NCI-H2196 (cell line): ENCODE data around the gene CSNK2B.

Source experiments
- DNase-seq: peaks from one replicate; lab custom pipeline; 2025; ENCODE audit not compliant: unreplicated experiment; lab: John Stamatoyannopoulos, UW

The CSNK2B gene

DNA sequence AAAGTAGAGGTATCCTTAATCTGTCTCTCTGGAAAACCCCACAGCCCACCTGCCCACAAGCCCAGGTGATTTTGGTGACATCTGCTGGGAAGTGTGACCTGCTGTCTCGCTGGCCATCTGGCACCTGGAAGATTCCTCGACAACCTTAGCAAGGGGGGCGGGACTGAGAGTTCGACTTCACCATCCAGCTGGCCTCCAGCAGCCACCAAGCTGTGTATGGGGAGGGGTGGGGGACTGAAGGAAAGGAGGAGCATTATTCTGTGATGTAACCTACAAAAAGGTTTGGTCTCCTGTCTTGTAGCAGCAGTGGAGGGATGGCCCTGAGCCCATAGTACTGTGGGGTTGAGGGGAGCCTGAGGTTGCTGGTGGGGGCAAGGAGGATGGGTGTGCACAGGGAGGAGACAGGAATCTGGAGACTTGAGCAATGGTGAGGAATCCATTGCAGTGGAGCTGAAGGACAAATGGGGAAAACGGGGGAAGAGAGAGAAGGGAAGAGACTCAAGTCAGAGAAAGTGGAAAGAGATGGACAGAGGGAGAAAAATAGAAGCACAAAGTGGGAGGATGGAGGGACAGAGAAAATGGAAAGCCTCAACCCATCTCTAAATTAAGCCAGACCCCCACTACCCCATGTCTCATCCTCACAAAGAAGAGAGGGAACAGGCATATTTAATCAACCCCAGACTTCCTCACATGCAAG lies 44.8 kb downstream of the CSNK2B start:
- DNase-seq, result no peak

DNA sequence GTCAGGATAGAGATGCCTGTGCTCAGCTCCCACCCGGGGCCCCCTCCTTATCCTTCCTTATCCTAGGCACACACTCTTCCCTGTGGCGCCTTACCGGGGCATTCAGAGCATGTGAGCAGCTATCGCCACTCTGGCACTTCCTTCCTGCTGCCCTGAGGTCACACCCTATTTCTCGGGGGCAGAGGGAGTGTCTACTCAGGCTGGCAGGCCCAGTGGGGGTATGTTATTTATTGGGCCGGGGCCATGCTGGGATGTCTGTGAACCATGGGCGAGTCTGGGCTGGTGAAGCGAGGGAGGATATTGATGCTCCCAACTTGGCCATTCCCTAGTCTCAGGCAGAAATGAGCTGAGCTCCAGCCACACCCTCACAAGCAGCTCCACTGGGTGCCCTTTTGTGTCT lies 45.4 kb downstream of the CSNK2B start:
- no peak for DNase-seq

DNA sequence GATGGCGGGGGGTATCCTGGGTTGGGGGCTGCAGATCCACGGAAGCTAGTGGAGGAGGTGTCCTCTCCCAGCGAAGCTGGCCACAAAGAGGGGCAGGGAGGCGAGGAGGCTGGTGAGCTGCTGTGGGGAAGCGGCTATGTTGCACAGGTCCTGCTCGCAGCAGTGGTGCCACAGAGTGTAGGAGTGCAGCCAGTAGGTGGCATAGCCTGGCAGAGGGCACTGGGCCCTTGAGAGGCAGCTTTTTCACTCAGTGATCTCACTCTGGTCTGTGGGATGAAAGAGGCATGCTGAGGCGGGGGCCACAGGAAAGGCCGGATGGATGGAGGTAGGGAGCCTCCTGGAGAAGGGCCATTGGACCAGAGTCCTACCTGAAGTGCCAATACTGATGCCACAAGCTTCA lies 46.4 kb downstream of the CSNK2B start:
- peak; percentile 16 for DNase-seq

DNA sequence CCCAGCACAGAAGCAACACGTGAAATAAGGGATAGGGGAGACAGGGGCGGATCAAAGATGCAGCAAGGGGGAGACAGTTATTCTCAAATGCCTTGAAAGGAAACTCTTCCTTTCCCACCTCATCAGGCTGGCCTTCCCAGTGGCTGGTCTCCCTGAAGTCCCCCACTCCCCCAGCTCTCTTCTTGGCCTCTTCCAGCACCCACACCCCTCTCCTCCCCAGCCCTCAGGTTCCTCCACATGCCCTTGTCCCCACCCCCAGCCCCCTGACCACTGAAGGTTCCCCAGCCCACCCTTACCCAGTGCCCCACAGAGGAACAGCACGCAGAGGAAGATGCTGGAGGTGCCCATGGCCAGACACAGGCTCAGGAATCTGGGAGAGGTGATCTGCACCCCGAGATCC lies 47.6 kb downstream of the CSNK2B start:
- DNase-seq, result no peak

DNA sequence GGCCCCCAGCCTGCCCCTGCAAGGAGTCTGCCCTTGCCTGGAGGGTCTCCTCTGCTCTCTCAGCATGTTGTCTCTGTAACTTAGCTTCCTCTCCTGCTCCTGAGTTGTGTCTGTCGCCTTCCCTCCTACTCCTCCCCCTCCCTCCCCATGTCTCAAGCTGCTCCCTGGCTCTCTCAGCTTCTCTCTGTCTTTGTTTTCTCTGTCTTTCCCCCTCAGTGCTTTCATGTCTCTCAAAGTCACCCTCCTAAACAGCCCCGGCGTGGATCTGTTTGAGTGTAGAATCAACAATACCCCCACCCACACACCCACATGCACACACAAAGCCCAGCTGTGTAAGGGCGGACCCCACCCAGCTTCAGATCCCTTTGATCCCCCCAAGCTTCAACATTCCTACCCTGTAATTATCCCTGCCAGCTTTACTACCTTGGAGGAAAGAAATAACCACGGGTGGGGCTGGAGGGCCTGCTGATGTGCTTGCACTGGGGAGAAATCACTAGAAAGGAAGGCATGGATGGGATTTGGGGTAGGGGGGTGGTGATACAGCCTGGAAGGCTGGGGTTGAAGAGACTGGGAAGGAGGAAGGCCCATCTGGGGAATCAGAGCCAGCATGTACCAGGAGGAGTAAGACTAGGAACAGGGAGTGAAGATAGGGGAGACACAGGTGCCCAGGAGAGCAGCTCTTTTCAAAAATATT lies 48.3 kb downstream of the CSNK2B start:
- no peak for DNase-seq

DNA sequence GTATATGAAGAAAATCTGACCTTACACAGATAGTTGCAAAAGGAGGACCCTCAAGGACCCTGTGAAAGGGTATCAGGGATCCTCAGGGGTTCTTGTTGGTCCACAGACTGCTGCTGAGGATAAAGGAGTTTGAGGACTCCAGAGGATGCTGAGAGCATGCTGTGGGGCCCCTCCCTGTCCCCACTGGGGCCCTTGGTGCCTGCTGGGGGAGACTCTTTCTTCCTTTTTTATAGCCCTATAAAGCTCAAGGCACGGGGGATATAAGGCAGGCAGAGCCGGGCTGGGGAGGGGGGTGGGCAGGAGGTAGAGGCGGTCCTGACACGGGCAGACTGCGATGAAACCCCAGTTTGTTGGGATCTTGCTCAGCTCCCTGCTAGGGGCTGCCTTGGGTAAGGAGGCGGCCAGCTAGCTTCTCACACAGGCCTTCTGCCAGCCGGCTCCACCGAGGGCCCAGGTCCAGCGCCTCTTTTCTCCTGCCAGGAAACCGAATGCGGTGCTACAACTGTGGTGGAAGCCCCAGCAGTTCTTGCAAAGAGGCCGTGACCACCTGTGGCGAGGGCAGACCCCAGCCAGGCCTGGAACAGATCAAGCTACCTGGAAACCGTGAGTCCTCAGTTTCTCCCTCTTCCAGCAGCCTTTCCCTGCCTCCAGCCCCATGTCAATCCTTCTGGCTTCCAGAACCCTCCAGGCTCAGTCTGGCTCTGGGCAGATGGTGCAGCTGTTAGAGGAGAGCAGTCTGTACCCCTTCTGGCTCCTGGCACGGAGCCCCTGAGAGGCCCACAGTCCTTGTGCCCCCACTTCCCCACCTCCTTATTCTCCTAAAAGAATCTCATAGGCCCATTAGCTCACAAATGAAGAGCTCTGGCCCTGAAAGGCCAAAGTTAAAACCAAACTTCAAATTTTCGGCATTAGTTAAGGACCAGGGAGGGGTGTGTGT lies 49.4 kb downstream of the CSNK2B start, which contains the start of gene LY6G6D:
TSS of gene LY6G6D (plus strand) at position 327 of the 937 bp plus-strand sequence. CDS start at position 335, 8 bp downstream.
- DNase-seq, result no peak

DNA sequence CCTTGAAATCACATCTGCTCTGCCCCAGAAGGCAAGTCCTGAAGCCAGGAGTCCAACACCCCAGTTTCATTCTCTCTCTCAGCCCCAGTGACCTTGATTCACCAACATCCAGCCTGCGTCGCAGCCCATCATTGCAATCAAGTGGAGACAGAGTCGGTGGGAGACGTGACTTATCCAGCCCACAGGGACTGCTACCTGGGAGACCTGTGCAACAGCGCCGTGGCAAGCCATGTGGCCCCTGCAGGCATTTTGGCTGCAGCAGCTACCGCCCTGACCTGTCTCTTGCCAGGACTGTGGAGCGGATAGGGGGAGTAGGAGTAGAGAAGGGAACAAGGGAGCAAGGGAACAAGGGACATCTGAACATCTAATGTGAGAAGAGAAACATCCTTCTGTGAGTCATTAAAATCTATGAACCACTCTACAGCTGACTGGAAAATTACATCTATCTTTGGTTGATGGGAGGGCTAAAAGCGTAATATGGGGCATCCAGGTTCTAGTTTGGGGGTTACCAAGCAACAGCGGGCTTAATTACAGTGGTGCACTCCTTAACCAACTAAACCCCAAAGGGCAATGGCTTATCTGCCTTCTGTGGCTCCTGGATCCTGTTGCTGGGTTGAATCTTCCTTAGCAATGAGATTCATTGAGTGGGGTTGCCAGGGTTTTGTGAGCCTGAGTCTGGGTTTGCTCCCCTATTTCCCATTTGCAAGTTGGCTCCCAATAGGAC lies 51.8 kb downstream of the CSNK2B start:
- DNase-seq, result no peak

DNA sequence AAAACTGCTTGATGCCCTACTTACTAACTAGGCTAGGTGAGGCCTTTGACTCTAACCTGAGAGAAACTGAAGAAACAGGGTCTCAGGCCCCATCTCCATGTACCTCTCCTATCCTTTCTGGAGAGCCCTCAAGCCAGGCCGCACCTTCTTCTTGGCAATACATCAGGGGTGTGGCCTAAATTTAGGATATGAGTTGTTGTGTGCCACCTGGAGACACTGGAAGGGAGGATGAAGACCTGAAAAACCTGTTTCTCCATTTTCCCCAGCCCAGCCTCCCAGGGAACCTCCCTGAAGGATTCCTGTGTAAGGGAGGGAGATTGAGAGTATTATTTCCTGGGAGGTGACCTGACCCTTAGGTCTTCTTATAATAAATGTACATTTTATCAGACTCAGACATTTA lies 52.4 kb downstream of the CSNK2B start:
- DNase-seq, result peak; percentile 71

DNA sequence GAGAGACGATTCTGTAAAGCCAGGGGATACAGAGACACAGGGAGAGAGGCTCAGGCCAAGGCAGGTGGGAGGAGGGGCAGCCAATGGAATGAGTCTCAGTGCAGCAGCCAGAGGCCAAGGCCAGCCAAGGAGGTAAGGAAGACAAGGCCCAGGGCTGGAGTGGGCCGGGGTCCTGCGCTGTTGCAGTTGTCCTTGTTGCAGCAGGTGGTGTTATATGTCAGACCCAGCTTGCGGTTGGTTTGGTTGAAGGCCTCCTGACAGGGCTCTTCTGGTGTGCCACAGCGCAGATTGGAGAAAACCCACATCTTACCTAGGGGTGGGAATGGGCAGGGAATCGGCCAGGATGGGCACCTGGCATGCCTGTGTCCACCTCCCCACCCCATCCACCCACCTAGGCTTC lies 53.1 kb downstream of the CSNK2B start:
- no peak for DNase-seq
